Fibroblast of upper back skin (primary cell): ENCODE measurements around the gene ESPL1.
"Not testable (repeated sequence)": the region's sequence is repeated elsewhere in the genome, so short reads cannot be mapped to it uniquely, and the experiment has no call there.

Source experiments
- DNase-seq: peaks from one replicate; pipeline ENCODE4 v3.0.0-alpha.2; 2013

ESPL1 gene

GRCh38 chr12:53265783-53266182 is 2.3 kb upstream of the ESPL1 start:
- DNase-seq = no peak

GRCh38 chr12:53267306-53267998 is 647 bp upstream of the ESPL1 start:
- no peak for DNase-seq

- DNase-seq = no peak
These were observed 797 bp downstream of the ESPL1 start for GRCh38 chr12:53268630-53269562.

GRCh38 chr12:53274445-53274844 is 6.3 kb downstream of the ESPL1 start:
- DNase-seq = no peak

- no peak for DNase-seq
These were observed 8.4 kb downstream of the ESPL1 start for GRCh38 chr12:53276511-53276910.

- no peak for DNase-seq
These were observed 9.9 kb downstream of the ESPL1 start for GRCh38 chr12:53277981-53278380.

GRCh38 chr12:53279283-53279869 is 11.3 kb downstream of the ESPL1 start:
- no peak for DNase-seq

- no peak for DNase-seq
These were observed 11.9 kb downstream of the ESPL1 start for GRCh38 chr12:53279888-53280498.

GRCh38 chr12:53286448-53286847 is 18.3 kb downstream of the ESPL1 start:
- DNase-seq = no peak

- peak; percentile 52 for DNase-seq
These were observed 19.7 kb downstream of the ESPL1 start for GRCh38 chr12:53287741-53288216.

- no peak for DNase-seq
These were observed 20.2 kb downstream of the ESPL1 start for GRCh38 chr12:53288322-53288721.

GRCh38 chr12:53289891-53290290 is 21.8 kb downstream of the ESPL1 start:
- DNase-seq = no peak

GRCh38 chr12:53290661-53291060 is 22.6 kb downstream of the ESPL1 start:
- DNase-seq = no peak

GRCh38 chr12:53292426-53292825 is 24.3 kb downstream of the ESPL1 start:
- no peak for DNase-seq

- peak; percentile 81 for DNase-seq
These were observed 27.2 kb downstream of the ESPL1 start, which contains the start of gene PFDN5 for GRCh38 chr12:53295070-53295890. TSS of gene PFDN5 (plus strand) at chr12:53295542. CDS start at chr12:53295568, 26 bp downstream.

- DNase-seq = no peak
These were observed 27.8 kb downstream of the ESPL1 start for GRCh38 chr12:53295891-53296219.

GRCh38 chr12:53297106-53297505 is 29.0 kb downstream of the ESPL1 start:
- not testable (repeated sequence) for DNase-seq

GRCh38 chr12:53298164-53298563 is 30.1 kb downstream of the ESPL1 start:
- DNase-seq = peak; percentile 78

- DNase-seq = peak; percentile 72
These were observed 31.0 kb downstream of the ESPL1 start for GRCh38 chr12:53299101-53299453.

- DNase-seq = peak; percentile 86
These were observed 31.5 kb downstream of the ESPL1 start, which contains the start of gene MYG1 for GRCh38 chr12:53299454-53300180. TSS of gene MYG1 (plus strand) at chr12:53299695. CDS start at chr12:53299738, 43 bp downstream.

GRCh38 chr12:53300187-53300586 is 32.1 kb downstream of the ESPL1 start:
- peak; percentile 12 for DNase-seq
